HG02973 (cell line): ENCODE measurements around the gene KLF12.

ENCODE experiments used
- ATAC-seq: cut with Tn5 transposase; IDR thresholded peaks from one replicate; pipeline ENCODE4 v1.9.1; 2021; ENCODE audit warnings: moderate library complexity; ENCODE audit not compliant: unreplicated experiment

Gene KLF12

GRCh38 chr13:74135326-74136083 lies 1.3 kb upstream of the KLF12 start:
- ATAC-seq, result peak; percentile 43

- peak; percentile 20 for ATAC-seq
Observed at GRCh38 chr13:74134777-74135325, 647 bp upstream of the KLF12 start.

GRCh38 chr13:74133657-74134201 lies 475 bp downstream of the KLF12 start:
- ATAC-seq, result peak; percentile 34

GRCh38 chr13:74132776-74133656 lies 1.2 kb downstream of the KLF12 start:
- no peak for ATAC-seq

- no peak for ATAC-seq
Observed at GRCh38 chr13:74132152-74132775, 1.9 kb downstream of the KLF12 start.

GRCh38 chr13:74131227-74131626 lies 3.0 kb downstream of the KLF12 start:
- no peak for ATAC-seq

- ATAC-seq, result no peak
Observed at GRCh38 chr13:74129500-74130191, 4.6 kb downstream of the KLF12 start.

- ATAC-seq, result no peak
Observed at GRCh38 chr13:74128156-74128767, 5.9 kb downstream of the KLF12 start.

- ATAC-seq, result no peak
Observed at GRCh38 chr13:74118328-74118727, 15.9 kb downstream of the KLF12 start.

GRCh38 chr13:74117207-74117705 lies 16.9 kb downstream of the KLF12 start:
- no peak for ATAC-seq

GRCh38 chr13:74115133-74115532 lies 19.1 kb downstream of the KLF12 start:
- ATAC-seq, result no peak

GRCh38 chr13:74114641-74115040 lies 19.6 kb downstream of the KLF12 start:
- ATAC-seq, result no peak

- no peak for ATAC-seq
Observed at GRCh38 chr13:74114202-74114601, 20.0 kb downstream of the KLF12 start.

- no peak for ATAC-seq
Observed at GRCh38 chr13:74111901-74112824, 22.0 kb downstream of the KLF12 start.

- ATAC-seq, result no peak
Observed at GRCh38 chr13:74111399-74111798, 22.8 kb downstream of the KLF12 start.

GRCh38 chr13:74110053-74110452 lies 24.2 kb downstream of the KLF12 start:
- ATAC-seq, result no peak

GRCh38 chr13:74107598-74107997 lies 26.6 kb downstream of the KLF12 start:
- no peak for ATAC-seq

GRCh38 chr13:74105871-74106270 lies 28.3 kb downstream of the KLF12 start:
- ATAC-seq, result no peak
